Measurements from ENCODE around the gene AGXT2. TPM values are rescaled to one million over a fixed set of nuclear protein-coding genes. Genes with fewer than 3 reads are reported as not detected.

AGXT2 gene
- total and polyA plus RNA-seq, 2 of the 13 experiments (the other 11 are each of a cell fraction or from before 2014, with no cell fraction given) = 0.04 to 0.13 TPM

GRCh38 chr5:34982823-34983222 lies 64.9 kb downstream of the AGXT2 start:
- Histone ChIP-seq H3K79me2 (ENCODE audit: insufficient read depth, low read length) (no peaks in the 10 kb centered on the region), H3K36me3 (replicated peaks in 1 of 2; ENCODE audit: control insufficient read depth in 1 of 2, insufficient read depth in 2 of 2, low read length in 2 of 2) (no peaks in the 10 kb centered on the region), H4K20me1 (ENCODE audit: insufficient read depth, low read length) (no peaks in the 10 kb centered on the region), H3K9me3 (ENCODE audit: low read length) (peaks cover 18% of the 10 kb centered on the region), H3K27ac (ENCODE audit: extremely low read length, insufficient read depth, low read length) (no peak overlapping the region), H3K27me3 (ENCODE audit: control insufficient read depth in 1 of 2, insufficient read depth in 2 of 2, low read length in 2 of 2) (no peaks in the 10 kb centered on the region; a peak in 1 of 5 replicates), H3K4me3 (replicated peaks in 1 of 3; ENCODE audit: insufficient read depth in 1 of 3, low read depth in 2 of 3, low read length in 3 of 3) (no peak overlapping the region), H3K4me2 (ENCODE audit: low read depth, low read length) (no peak overlapping the region), H3K4me1 (ENCODE audit: insufficient read depth, low read length) (no peaks in the 10 kb centered on the region), H2AFZ (ENCODE audit: low read length) (no peak overlapping the region), H3K9ac (ENCODE audit: insufficient read depth, low read depth, low read length) (no peak overlapping the region)
- in situ Hi-C loops (cut with HindIII; ENCODE audit: extremely low pct_ligation_motif_present, low pct_unique_long_range_greater_than_20kb) = no loop called here
- DNase-seq (ENCODE audit: low spot score) = no peak
- ChIA-PET CTCF (ENCODE audit: low intra/inter-chr PET ratio, low total read pairs) (no interaction called here), POLR2A (no interaction called here)
- TF ChIP-seq MEIS2 (CRISPR knock-in tag; IDR thresholded peaks at IDR 0.05) (no peak), TFDP2 (CRISPR knock-in tag; IDR thresholded peaks at IDR 0.05) (no peak), ZNF224 (CRISPR knock-in tag; IDR thresholded peaks at IDR 0.05) (no peak), CERS6 (CRISPR knock-in tag; IDR thresholded peaks at IDR 0.05) (no peak), ATF2 (CRISPR knock-in tag; IDR thresholded peaks at IDR 0.05) (no peak), ZBTB43 (CRISPR knock-in tag; conservative IDR thresholded peaks at IDR 0.05) (no peak), ZBTB20 (CRISPR knock-in tag; IDR thresholded peaks at IDR 0.05; ENCODE audit: borderline replicate concordance, low read depth) (no peak), ZNF281 (CRISPR knock-in tag; IDR thresholded peaks at IDR 0.05; ENCODE audit: borderline replicate concordance) (no peak), REST (IDR thresholded peaks at IDR 0.05; ENCODE audit: borderline replicate concordance in 1 of 2, low read depth in 1 of 2, low read length in 2 of 2) (no peak), STAT5B (CRISPR knock-in tag; IDR thresholded peaks at IDR 0.05) (no peak)
- 4% methylated on average over 4 of the region's 4 CpGs for WGBS (ENCODE audit: low lambda C conversion rate)
- no TSS peak for BruUV-seq (replicated peaks)
- no peak for ATAC-seq
- intact Hi-C loops (cut with micrococcal nuclease; ENCODE audit: unreplicated experiment) = no loop called here
- FAIRE-seq = no peak
